Stimulated activated CD4-positive, alpha-beta T cell treated with anti-CD3 and anti-CD28 coated beads, Interleukin-4, amount 100 ng/mL, for 4 hours (primary cell): ENCODE results near the gene RPS6KA2.

Source experiments
- DNase-seq, 2 experiments: peaks; one replicate each; pipeline ENCODE4 v3.0.0-alpha.2; 2020

The RPS6KA2 gene

GRCh38 chr6:166478782-166479592 lies 148.1 kb downstream of the RPS6KA2 start:
- no peak for DNase-seq

GRCh38 chr6:166477647-166478365 lies 149.2 kb downstream of the RPS6KA2 start:
- DNase-seq = no peak

- no peak for DNase-seq
These were observed 150.3 kb downstream of the RPS6KA2 start for GRCh38 chr6:166476634-166477215.

GRCh38 chr6:166476061-166476591 lies 150.9 kb downstream of the RPS6KA2 start:
- no peak for DNase-seq

GRCh38 chr6:166474721-166475565 lies 152.1 kb downstream of the RPS6KA2 start:
- no peak for DNase-seq

- DNase-seq = no peak
These were observed 153.0 kb downstream of the RPS6KA2 start for GRCh38 chr6:166473886-166474571.

- DNase-seq = no peak
These were observed 154.4 kb downstream of the RPS6KA2 start for GRCh38 chr6:166472636-166473035.

- no peak for DNase-seq
These were observed 155.2 kb downstream of the RPS6KA2 start for GRCh38 chr6:166471797-166472260.

- DNase-seq = no peak
These were observed 156.1 kb downstream of the RPS6KA2 start for GRCh38 chr6:166470863-166471410.

- no peak for DNase-seq
These were observed 156.8 kb downstream of the RPS6KA2 start for GRCh38 chr6:166470029-166470862.

- DNase-seq = no peak
These were observed 157.6 kb downstream of the RPS6KA2 start for GRCh38 chr6:166469426-166469961.

GRCh38 chr6:166467436-166468000 lies 159.5 kb downstream of the RPS6KA2 start:
- DNase-seq = no peak

GRCh38 chr6:166466178-166467122 lies 160.6 kb downstream of the RPS6KA2 start:
- no peak for DNase-seq

GRCh38 chr6:166465671-166466087 lies 161.4 kb downstream of the RPS6KA2 start:
- DNase-seq = no peak

GRCh38 chr6:166465003-166465399 lies 162.1 kb downstream of the RPS6KA2 start:
- DNase-seq = no peak

- DNase-seq = no peak
These were observed 162.7 kb downstream of the RPS6KA2 start for GRCh38 chr6:166464068-166465002.

- no peak for DNase-seq
These were observed 163.5 kb downstream of the RPS6KA2 start for GRCh38 chr6:166463359-166464067.
